Upper lobe of left lung (tissue), 6 donors: ENCODE results near the gene SEC11A. TPM values are rescaled to one million over a fixed set of nuclear protein-coding genes. Genes with fewer than 3 reads are reported as not detected.

Experiments used
- ATAC-seq, 2 donors: fragments of 200-7000 bp; cut with Tn5 transposase; one replicate each; pipeline ENCODE4 v1.9.1; 2022; ENCODE audit warnings: mild to moderate bottlenecking in 2 of 2, moderate library complexity in 2 of 2; ENCODE audit not compliant: low FRiP score in 2 of 2
- DNase-seq, 2 donors: peaks; one replicate each; pipeline ENCODE4 v3.0.0-alpha.2; 2019 to 2020
- H3K27ac ChIP-seq, 4 donors: fragments of 200-600 bp; sonication (generic); one replicate each; pipeline ENCODE4 v1.5.1; 2016 to 2019
- H3K27me3 ChIP-seq, 4 donors: fragments of 200-600 bp; sonication (generic); one replicate each; pipeline ENCODE4 v1.5.1; 2017 to 2019
- H3K36me3 ChIP-seq, 4 donors: fragments of 200-600 bp; sonication (generic); one replicate each; pipeline ENCODE4 v1.5.1; 2016 to 2019
- H3K4me1 ChIP-seq, 4 donors: fragments of 200-600 bp; sonication (generic); one replicate each; pipeline ENCODE4 v1.5.1; 2018 to 2019
- H3K4me3 ChIP-seq, 4 donors: fragments of 200-600 bp; sonication (generic); one replicate each; pipeline ENCODE4 v1.5.1; 2017 to 2019; ENCODE audit warnings: mild to moderate bottlenecking in 2 of 4, moderate library complexity in 1 of 4
- H3K9me3 ChIP-seq, 4 donors: fragments of 200-600 bp; sonication (generic); one replicate each; pipeline ENCODE4 v1.5.1; 2018 to 2019
- CTCF ChIP-seq, 6 experiments: fragments of 450-650 bp in 4 of 6; fragments of 200-600 bp in 2 of 6; sonication (generic) in 2 of 6; IDR thresholded peaks; one replicate each; pipeline ENCODE4 v1.5.1; 2016 to 2019; ENCODE audit warnings: antibody characterized with exemption in 6 of 6
- EP300 ChIP-seq, 4 donors: sonication (generic); formaldehyde crosslinking; IDR thresholded peaks; one replicate each; pipeline ENCODE4 v1.5.1; 2017; ENCODE audit warnings: antibody characterized with exemption in 4 of 4, control low read depth in 2 of 4
- POLR2A ChIP-seq, 4 donors: fragments of 450-650 bp; IDR thresholded peaks; one replicate each; pipeline ENCODE4 v1.5.1; 2016 to 2017; ENCODE audit warnings: antibody characterized with exemption in 4 of 4, mild to moderate bottlenecking in 2 of 4
- POLR2AphosphoS5 ChIP-seq, 2 donors: sonication (generic); formaldehyde crosslinking; IDR thresholded peaks; one replicate each; pipeline ENCODE4 v1.5.1; 2017; ENCODE audit warnings: antibody characterized with exemption in 2 of 2
- WGBS, 2 donors: methylation state at CpG; one replicate each; pipeline ENCODE4 v1.1.5; 2017 to 2018; 5-methylcytosine and 5-hydroxymethylcytosine counted together
- total RNA-seq, 6 donors: library from RNA; depleted of rRNA in 4 of 6; stranded (reverse); fragments of >200 nt in 4 of 6; gene quantifications; one replicate each; pipeline versions ENCODE4 v1.1.0 to v1.2.1, GENCODE V29; 2016 to 2021
- donor health status: DM: no; HTN: no; CAD: no; lungs with moderate emphysema.
- donor health status: DM: no; HTN: yes; CAD: no; lungs with severe emphysema.

The SEC11A gene
- total RNA-seq, 6 donors from 2014 or later = 38.8 to 164 (median 116) TPM

- Histone ChIP-seq H3K27me3 (no peaks in the 10 kb centered on the region), H3K4me1 (peaks cover 0 to 4% (median under 1%) of the 10 kb centered on the region in 4 donors), H3K9me3 (peaks cover 13 to 17% (median 15%) of the 10 kb centered on the region in 4 donors), H3K36me3 (peaks cover 3 to 25% (median 15%) of the 10 kb centered on the region in 4 donors), H3K4me3 (no peak overlapping the region), H3K27ac (no peak overlapping the region)
- no peak for ATAC-seq
- 95 to 99% methylated on average over 16 to 17 of the region's 17 CpGs for WGBS, 2 donors
- TF ChIP-seq POLR2A (IDR thresholded peaks at IDR 0.05) = no peak
- TF ChIP-seq CTCF (IDR thresholded peaks at IDR 0.05) = no peak
- TF ChIP-seq POLR2AphosphoS5 (IDR thresholded peaks at IDR 0.05) = no peak
- no peak for TF ChIP-seq EP300 (IDR thresholded peaks at IDR 0.05)
- no peak for DNase-seq
Measured at GRCh38 chr15:84621358-84621979, 94.5 kb downstream of the SEC11A start.

- H3K27me3 ChIP-seq = no peaks in the 10 kb centered on the region
- peaks cover 0 to 7% (median 1%) of the 10 kb centered on the region in 4 donors for H3K4me1 ChIP-seq
- H3K9me3 ChIP-seq = peaks cover 13 to 17% (median 15%) of the 10 kb centered on the region in 4 donors
- ATAC-seq = no peak
- WGBS, 2 donors = 95 to 96% methylated on average over 8 of the region's 8 CpGs
- peaks cover 3 to 25% (median 15%) of the 10 kb centered on the region in 4 donors for H3K36me3 ChIP-seq
- DNase-seq = no peak
- H3K4me3 ChIP-seq = no peak overlapping the region
- H3K27ac ChIP-seq = no peak overlapping the region
- TF ChIP-seq POLR2A (IDR thresholded peaks at IDR 0.05) (no peak), POLR2AphosphoS5 (IDR thresholded peaks at IDR 0.05) (no peak), CTCF (IDR thresholded peaks at IDR 0.05) (no peak), EP300 (IDR thresholded peaks at IDR 0.05) (no peak)
Measured at GRCh38 chr15:84620626-84621025, 95.3 kb downstream of the SEC11A start.

Other genes starting within 250 kb of the SEC11A start
- gene ZSCAN2, start 115.1 kb downstream of the SEC11A start, total RNA-seq = 10 to 100 TPM in 1 of 6 donors, 1 to 10 TPM in 5; 4.1 to 11.0 (median 5.9) TPM
- 100 to 1,000 TPM in 1 of 6 donors, 10 to 100 TPM in 5; 21.5 to 138 (median 35.8) TPM for gene WDR73, start 61.9 kb downstream of the SEC11A start, total RNA-seq
- 10 to 100 TPM in 1 of 6 donors, 1 to 10 TPM in 4, not detected in 1; 4.7 to 13.1 (median 5.7) TPM for gene NMB, start 57.9 kb downstream of the SEC11A start, total RNA-seq
- 10 to 100 TPM; 22.5 to 35.2 (median 26.7) TPM for gene ZNF592, start 32.5 kb upstream of the SEC11A start, total RNA-seq
- 10 to 100 TPM in 5 of 6 donors, 1 to 10 TPM in 1; 7.9 to 36.4 (median 13.0) TPM for gene ALPK3, start 101.2 kb upstream of the SEC11A start, total RNA-seq
- gene SLC28A1, start 168.5 kb upstream of the SEC11A start, total RNA-seq = not detected